HG03469 (cell line): Measurements from ENCODE around the gene CDCA8.

Experiments
- ATAC-seq: cut with Tn5 transposase; IDR thresholded peaks from one replicate; pipeline ENCODE4 v1.9.1; 2021; ENCODE audit warnings: mild to moderate bottlenecking, moderate library complexity, moderate number of reproducible peaks; ENCODE audit not compliant: unreplicated experiment

The CDCA8 gene

DNA sequence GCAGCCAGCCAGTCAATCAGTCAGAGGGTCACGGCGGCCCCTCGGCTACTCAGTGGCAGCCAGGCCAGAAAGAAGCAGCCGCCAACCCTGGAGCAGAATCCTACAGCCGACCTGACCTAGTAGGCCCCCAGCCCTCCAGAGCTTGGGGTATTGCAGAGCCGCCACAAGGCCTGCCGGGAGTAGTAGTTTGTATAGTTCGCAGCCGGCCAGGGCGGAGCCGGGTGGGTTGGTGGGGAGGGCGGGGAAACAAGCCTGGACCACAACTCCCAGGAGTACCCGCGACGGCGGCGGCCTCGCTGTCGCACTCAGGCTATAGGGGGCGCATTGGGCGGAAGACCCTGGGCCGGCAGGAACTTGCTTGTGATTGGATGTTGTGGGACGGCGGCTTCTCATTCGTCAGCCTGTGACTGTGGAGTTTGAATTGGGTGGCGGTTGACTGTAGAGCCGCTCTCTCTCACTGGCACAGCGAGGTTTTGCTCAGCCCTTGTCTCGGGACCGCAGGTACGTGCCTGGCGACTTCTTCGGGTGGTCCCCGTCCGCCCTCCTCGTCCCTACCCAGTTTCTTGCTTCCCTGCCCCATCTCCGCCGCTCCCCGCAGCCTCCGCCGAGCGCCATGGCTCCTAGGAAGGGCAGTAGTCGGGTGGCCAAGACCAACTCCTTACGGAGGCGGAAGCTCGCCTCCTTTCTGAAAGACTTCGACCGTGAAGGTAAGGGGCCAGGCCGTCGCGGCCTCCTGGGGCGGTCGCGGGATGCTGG is at the start of gene CDCA8:
Gene CDCA8, plus strand, starts transcription at position 439 of the 756 bp plus-strand sequence. Its CDS starts 175 bp downstream, at position 614.
- ATAC-seq: peak; percentile 51

DNA sequence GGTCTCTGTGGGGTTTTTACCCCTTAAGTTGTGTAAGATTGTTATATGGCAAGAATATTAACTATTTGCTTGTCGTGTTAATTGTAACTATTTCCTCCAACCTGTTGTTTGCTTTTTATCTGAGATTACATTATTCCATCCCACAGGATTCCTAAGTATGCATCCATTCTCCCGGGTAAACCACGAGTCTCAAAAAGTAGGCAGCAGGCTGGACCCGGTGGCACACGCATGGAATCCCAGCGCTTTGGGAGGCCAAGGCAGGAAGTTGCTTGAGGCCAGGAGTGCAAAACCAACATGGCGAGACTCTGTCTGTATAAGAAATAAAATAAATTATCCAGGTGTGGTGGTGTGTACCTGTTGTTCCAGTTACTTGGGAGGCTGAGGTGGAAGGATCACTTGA is 45.0 kb upstream of the CDCA8 start:
- ATAC-seq: no peak

DNA sequence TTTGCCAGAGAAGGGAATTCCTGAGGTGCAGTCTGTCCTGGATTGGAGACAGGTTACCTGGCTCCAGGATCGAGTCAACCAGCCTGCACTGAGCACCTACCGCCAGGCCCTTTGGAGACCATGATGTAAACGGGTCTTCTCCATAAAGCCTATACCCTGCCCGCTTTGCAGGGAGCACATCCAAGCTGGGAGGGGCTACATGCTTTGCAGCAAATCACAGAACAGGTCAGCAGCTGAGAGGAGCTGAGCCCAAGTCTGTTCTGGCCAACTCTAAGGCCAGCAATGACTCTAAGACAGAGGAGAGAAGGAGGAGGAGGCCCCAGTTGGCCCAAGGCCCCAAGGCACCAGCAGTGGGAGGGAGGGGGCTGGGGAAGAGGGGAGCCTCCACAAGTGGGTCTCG is 42.1 kb upstream of the CDCA8 start:
- ATAC-seq: no peak

DNA sequence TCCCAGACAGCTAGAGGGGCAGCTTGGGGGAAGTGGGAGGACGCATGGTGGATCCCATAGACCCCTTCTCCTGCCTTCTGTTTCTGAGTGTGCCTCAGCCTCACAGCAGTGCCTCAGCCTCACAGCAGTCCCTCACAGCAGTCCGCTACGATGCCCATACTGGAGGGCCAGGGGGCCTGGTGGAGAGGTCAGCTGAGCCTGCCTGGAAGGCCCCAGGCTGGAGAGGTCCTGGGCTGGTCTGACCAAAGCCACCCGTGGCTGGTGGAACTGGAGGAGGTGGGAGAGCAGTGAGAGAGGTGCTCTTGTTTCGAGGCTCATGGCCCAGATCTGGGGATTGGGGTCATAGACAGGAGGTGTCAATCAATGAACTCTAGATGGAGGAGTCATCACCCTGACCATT is 41.6 kb upstream of the CDCA8 start:
- ATAC-seq: no peak

DNA sequence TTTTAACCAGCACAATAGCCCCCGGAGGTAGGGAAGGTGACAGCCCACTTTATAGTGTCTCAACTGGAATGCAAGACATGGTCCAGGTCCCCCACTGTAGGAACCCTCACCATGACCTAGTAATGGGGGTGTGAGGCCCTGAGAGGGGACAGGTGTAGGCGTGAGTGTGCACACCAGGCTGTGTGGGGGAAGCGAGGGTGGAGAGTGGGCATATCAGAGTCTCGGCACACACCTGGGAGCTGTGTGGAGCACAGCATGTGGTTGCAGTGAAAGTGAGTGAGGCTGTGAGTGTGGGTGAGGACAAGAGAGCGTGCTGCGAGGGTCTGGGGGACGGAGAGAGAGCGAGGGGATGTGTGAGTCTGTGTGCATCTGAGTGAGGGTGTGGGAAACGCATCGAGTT is 40.5 kb upstream of the CDCA8 start:
- ATAC-seq: no peak

DNA sequence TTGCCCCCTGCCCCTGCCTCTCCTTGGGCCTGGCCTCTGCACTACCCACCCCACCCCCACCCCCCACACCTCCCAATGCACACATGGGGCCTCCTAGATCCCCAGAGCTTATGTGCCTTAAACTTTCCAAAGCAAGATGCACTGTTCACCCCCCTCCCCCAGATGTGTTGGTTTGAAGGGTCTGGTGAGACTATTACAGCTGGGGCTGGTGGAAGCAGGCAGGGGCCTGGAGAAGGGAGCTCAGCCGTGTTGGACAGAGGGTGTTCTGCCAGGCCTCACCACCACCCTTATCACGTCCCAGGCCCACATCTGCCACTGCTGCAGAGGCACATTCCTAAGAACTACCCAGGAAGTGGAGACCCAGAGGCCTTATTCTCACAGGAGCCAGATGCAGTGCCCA is 39.3 kb upstream of the CDCA8 start:
- no peak for ATAC-seq

DNA sequence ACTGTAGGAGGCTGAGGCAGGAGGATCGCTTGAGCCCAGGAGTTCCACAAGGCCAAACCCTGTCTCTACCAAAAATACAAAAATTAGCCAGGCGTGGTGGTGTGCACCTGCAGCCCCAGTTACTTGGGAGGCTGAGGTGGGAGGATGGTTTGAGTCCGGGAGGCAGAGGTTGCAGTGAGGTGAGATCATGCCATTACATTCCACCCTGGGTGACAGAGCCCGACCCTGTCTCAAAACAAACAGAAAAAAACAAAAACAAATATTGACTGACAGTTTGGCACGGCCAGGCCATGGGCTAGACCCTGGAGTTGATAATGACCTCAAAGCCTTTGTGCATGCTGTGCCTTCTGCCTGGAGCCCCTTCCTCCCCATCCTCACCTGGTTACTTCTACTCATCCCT is 38.4 kb upstream of the CDCA8 start:
- no peak for ATAC-seq

DNA sequence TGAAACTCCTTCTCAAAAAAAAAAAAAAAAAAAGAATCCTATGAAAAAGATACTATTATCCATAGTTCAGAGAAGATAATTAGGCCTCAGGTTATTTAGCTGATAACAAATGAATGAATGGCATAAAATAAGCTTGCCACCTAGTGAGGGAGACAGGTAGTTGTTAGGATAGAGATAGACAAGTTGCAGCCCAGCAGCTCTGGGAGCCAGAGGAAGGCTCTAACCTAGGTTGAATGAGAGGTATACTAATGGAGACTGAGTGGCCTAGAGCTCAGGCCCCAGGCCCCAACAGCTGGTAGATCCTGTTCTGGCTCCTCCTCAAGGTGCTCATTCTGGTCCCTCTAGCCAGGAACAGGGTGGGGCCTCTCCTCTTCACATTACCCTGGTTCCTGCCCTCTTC is 37.0 kb upstream of the CDCA8 start:
- no peak for ATAC-seq

DNA sequence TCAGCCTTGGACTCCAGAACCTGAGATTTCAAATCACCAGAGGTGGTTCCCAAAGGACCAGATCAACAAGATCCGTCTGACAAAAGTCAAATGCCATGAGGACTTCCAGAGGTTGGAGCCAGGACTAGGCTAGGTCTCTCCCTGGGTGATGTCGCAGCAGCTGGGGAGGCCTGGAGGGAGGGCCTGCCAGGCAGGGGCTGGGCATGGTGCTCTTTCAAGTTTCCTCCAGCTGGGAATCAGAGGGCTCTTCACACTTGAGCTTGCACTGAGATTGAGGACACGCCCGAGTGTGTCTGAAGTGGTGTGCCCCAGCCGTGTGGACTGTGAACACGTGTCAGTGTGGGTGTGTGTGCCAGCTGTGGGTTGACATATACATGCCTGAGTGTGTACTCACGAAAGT is 36.3 kb upstream of the CDCA8 start:
- ATAC-seq: no peak

DNA sequence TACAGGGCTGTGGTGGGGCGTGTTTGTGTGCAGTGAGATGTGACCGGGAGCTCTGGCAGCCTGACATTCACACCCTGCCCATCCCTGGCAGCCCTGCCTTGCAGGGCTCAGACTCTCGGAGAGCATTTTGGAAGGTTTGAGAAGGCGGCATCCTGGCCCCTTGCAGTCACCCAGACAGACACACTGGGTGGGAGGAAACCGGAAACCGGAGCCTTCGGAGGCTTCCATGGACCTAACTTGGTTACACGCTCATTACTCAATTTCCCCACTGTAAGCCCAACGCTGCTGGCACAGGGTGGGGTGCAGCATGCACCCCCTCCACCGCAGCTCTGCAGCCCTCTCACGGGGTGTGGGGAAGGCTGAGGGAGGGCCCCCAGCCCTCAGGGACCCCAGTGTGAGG is 35.4 kb upstream of the CDCA8 start:
- ATAC-seq: no peak

DNA sequence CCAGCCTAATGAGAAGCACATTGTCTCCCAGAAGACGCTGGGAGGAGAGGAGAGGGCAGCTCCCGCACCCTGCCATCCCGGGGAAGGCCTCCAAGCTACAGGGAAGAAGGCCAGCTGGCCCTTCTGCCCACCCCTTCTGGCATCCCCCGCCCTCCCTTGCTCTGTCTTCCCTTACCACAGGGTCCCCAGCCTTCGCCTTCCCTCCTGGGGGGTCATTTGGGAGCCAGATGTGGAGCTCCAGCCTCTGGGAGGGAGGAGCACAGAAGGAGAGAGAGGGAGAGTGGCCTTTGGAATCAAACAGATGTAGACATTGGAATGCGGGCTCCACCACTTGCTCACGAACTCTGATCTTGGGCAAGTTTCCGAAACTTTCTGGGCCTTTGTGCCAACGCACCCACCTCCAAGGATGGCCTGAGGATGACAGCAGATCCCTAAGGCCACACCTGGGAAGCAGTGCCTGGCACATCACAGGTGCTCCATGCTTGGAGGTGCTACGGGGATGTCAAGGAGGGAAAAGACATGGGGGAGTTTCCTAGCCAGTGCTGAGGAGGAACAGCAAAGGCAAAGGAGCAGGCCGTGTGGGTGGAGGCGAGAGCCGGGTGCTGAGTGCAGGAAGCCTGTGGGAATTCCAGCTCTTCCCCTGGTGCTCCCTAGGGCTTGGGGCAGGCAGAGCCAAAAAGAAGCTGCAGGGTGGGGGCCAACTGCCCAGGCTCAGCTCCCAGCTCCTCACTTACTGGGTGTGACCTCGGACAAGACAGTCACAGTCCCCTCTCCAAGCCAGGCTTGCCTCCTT is 34.5 kb upstream of the CDCA8 start:
- no peak for ATAC-seq

DNA sequence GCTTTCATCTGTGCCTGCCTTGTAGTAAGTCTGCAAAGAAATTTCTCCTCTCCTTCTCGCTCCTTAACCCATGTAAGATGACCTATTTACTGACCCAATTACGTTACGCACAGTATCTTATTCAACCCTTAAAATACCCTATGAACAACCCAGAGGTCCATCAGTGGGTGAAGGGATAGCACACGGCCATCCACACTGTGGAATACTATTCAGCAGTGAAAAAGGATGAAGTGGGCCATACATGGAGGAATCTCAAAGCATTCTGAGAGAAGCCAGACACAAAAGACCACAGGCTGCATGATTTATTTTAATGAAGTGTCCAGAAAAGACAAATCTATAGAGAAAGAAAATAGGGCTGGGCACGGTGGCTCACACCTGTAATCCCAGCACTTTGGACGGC is 33.8 kb upstream of the CDCA8 start:
- ATAC-seq: no peak

DNA sequence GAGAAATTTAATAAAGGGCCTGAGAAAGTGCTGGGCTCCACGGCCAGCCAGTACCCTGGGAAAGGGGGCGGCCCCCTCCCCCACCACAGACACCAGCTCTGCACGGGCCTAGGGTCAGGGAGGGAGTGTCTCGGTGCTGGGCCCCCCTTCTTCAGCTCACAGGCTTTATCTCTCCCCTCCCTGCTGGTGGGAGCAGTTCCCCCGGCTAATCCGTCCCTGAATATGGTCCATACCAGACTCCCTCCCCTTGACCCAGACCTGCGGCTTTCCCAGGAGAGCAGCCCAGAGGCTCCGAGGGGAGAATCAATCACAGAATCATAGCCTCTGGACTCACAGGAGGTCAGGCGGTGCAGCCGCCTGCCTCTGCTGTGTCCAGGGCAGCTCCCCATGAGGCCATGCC is 31.7 kb upstream of the CDCA8 start:
- no peak for ATAC-seq

DNA sequence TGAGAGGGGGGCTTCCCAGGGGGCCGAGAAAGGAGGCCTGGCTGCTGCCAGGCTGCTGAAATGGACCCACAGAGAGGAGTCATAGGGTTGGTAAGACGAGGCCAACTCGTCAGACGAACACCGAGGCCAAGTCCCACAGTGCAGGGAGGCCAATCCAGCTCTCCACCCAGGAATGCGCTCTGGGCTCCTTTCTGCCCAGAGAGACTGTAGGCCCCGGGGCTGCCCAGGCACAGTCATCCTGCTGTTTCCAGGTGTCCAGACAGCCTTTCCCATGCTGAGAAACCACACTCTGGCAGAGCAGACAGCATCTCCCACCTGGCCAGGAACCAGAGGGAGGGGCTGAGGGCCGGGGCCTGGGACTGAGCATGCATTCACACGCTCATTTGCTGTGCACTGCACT is 30.9 kb upstream of the CDCA8 start:
- ATAC-seq: no peak

DNA sequence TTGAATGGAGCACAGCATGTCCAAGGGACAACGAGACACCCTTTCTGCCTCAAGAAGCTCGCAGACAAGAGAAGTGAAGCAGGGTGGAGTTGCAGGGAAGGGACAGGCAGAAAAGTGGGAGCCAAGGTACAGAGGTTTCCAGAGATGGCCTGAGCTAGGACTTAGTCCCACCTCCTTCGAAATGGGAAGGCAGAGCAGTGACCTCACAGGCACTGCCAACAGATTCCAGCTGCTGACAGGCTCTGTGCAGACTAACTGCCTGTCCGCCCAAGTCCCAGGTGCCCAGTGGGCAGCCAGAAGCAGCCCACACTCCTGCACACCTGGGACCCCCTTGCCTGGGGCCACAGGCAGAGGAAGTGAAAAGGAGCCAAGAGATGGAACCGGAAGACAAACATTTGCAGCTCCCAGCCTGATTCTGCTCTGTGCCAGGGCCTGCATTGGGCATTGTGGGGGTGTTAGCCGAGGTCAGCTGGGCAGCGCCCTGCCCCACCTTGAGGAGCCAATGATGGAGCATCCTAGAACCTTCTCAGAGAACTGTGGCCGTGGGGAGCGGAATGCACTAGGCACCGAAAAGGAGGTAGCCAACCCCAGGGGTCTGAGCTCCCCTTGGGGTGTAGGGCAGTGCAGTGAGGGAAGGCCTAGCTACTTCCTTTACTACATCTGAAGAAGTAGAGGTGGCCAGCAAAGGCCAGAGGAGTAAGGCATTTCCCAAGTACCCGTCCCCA is 30.1 kb upstream of the CDCA8 start:
- ATAC-seq: no peak

DNA sequence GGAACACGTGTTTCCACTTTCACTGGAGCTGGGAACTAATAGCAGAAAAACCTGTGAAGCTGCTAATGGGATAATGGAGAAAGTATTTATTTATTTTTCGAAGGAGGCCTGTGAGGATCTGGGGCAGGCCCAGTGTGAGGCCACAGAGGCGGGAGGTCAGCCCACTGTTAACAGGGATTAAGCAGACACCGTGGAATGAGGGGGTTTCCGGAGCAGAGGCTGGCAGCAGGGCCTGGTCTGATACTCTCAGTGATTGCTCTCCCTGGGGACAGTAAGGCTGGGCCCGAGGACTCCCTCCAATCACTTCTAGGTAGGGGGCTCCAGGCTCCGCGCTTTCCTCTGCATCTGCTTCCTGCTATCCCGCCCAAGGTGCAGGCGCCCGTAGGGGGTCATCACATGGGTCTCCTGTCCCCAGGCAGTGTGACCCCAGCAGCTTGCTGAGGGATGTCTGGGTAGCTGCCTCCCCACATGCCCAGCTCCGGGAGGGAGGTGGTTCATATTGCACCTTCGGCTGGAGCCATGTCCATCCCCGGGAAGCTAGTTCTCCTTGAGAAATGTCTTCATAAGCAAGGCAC is 28.8 kb upstream of the CDCA8 start:
- no peak for ATAC-seq

DNA sequence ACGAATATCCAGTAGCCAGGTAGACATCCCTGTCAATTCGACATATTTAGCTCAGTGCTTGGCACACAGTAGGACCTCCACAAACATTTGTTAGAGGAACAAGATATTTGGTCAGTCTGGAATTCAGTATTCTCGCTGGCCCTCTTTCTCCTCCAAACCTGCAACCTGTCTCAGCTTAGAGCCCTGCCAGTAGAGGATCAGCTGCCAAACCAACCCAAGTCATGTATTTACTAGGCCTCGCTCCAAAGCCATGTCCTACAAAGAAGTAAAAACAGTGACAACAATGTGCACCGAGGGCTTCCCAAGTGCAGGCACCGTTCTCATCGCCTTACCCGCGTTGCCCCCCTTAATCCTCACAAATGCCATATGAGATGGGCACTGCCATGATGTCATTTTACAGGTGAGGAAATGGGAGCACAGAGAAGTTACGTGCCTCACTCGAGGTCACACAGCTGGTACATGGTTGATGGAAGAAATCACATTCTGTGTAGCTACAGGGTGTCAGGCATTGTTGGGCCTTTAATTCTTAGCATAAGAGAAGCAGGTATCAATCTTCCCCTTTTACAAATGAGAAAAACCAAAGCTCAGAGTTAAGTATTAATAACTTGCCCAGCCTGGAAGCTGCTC is 26.0 kb upstream of the CDCA8 start:
- no peak for ATAC-seq

DNA sequence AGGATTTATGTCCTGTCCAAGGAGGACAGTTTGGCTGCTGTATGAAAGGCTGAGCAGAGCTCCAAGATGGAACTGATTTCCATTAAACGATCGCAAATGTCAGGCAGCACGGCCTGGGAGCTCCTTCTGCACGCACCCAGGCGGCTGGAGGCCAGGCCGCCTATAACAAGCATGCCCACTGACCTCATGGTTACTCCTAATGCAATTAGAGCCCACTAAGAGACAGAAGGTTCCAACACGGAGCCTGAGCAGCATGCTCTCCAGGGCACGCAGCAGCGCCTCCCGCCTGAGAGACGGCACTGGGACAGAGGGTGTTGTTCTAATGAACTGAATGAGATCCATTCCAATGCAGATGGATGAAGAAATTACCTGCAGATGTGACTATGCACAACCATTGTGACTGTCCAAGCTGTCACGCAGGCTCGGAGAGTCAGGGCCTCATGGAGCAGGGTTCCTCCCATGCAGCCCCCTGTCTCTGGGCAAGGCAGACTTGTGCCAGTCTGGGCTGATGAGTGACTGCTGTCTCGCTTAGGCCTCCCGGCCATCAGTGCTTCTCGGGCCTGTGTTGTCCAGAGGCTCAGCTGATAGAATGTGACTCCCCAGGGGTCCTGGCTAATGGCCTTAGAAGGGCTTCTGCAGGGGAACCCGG is 25.2 kb upstream of the CDCA8 start:
- ATAC-seq: no peak

DNA sequence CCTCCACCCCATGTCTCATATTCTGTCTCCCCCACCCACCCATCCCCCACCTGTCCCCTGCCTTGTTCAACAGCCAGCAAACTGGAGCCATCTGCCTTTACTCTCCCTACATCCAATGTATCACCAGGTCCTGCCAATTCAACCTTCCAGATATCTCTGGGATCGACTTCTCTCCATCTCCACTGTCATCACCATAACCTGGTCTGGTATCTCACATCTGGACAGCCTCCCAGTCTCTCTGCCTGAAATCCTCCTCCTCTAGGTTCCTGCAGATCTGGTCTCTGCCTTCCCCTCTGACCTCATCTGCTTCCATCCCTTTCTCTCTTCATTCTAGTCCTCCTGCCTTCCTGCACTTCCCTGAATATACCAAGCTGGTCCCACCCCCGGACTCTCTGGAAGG is 22.2 kb upstream of the CDCA8 start:
- no peak for ATAC-seq

DNA sequence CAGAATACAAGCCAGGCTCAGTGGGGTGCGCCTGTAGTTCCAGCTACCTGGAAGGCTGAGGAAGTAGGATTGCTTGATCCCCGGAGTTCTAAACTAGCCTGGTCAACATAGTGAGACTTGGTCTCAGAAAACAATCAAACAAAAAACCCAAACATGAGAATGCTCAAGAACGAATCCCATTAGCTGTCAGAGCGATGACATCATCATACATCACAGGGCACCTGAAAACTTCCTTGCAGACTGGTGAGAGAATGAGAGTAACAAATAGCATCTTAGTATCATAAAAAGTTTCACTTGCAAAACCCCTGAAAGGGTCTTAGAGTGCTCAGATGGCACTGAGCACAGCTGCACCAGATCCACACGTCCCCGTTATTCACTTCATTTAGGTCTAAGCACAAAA is 21.1 kb upstream of the CDCA8 start:
- ATAC-seq: no peak
